GM21515 (cell line): ENCODE data around the gene CCDC192.

Experiments
- ATAC-seq: cut with Tn5 transposase; IDR thresholded peaks from one replicate; pipeline ENCODE4 v1.9.1; 2021; ENCODE audit not compliant: unreplicated experiment

CCDC192 gene

DNA sequence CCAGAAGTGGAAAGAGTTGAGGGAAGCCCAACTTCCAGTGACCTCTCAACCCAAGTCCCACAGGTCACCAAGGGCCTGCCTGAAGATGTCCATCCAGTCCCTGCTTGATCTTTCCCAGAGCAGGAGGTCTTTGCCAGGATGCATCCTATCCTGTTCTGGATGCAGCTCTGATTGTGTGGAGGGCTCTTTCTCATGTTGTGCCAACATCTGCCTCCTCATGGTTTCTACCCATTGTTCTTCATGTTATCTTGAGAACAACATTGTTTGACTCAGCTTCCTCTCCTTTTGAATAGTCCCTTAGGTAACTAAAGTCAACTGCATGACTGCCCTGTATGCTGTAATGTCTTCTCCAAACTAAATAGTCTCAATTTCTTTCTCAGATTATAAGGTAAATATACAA, 169.3 kb downstream of the CCDC192 start:
- ATAC-seq, result no peak

- peak; percentile 83 for ATAC-seq
Observed at GRCh38 chr5:127875235-127876021, 172.2 kb downstream of the CCDC192 start.

DNA sequence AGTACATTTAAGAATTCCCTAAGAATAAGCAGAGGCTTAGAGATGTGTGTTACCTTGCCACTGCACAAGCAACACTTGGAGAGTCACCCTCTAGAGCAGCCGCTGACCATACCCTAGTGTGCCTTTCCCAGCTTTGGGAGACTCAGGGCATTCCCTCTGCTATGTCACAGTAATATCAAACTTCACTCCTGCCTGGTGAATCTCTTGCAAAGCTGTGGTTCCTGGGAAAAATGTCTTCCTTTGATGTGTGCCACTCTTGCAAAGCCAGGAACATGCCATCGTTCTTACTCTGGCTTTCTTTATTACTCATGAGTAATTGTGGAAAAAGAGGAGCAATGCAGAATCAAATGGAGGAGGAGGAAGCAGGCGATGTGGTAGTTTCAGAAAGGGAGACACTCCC, 173.2 kb downstream of the CCDC192 start:
- no peak for ATAC-seq

- ATAC-seq, result no peak
Observed at GRCh38 chr5:127878174-127878750, 175.1 kb downstream of the CCDC192 start.

DNA sequence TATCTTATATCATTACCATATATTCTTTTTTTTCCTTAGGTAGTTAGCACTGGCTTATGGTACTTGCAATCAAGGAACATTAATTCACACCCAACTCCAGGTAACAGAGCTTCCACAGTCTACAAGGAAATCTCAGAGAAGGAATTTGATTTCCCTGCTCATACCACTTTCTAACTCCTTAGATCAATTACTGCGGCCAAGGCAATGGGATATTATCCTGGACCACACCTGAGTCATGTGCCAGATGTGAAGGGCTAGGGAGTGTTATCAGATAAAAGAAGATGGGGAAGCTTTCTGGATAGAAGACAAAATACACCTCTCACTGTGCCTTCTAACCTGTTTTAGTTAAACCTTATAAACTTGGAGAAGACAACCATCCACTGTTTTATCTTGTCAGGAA, 181.2 kb downstream of the CCDC192 start:
- no peak for ATAC-seq

DNA sequence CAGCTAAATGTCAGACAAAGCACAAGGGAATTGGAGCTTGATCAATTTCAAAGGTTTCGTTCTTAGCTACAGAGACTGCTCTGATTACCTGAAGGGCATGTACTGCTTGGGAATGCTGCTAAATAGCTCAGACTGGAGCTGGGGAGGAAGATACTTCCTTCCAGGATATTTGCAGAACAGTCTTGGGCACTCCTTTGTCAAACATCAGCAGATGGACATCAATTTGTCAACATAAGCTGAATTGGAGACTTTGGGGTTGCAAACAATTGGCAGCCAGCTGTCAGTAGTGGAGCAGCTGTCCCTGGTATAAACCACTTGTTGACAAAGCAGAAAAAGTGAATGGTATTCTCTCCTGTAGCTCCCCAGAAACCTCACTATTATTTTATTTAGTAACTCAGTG, 182.0 kb downstream of the CCDC192 start:
- ATAC-seq, result no peak

DNA sequence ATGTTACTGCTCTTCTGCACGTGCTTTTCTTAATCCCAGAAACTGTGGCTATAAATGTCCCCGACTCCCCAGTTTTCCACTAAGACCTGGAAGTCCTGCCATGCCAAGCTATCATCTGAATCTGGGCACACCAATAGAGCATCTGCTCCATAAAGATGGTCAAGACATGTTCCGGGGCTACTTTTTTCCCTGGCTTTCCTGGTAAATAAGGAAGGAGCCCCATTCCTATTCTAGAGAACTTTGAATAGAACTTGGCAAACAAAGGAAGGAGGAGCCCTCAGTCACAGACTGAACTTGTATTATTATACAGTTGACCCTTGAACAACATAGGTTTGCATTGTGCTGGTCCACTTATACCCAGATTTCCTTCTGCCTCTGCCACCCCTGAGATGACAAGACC, 182.9 kb downstream of the CCDC192 start:
- no peak for ATAC-seq

DNA sequence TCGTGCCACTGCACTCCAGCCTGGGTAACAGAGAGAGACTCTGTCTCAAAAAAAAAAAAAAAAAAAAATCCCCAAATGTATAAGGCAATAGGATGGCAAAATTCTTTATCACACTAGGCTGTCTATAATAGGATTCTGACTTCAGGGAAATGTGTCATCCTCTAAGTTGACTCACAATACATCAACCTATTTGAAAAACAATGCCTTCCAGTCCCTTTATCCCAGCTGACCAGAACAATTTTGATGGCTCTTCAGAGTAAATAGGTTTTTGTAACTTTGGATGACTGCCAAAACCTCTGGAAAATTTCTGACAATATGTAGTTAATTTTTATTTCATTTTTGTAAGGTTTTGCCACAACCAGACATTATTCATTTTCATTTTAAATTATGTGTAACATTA, 184.1 kb downstream of the CCDC192 start:
- ATAC-seq, result no peak

GRCh38 chr5:127891942-127892341, 188.8 kb downstream of the CCDC192 start:
- ATAC-seq, result no peak

DNA sequence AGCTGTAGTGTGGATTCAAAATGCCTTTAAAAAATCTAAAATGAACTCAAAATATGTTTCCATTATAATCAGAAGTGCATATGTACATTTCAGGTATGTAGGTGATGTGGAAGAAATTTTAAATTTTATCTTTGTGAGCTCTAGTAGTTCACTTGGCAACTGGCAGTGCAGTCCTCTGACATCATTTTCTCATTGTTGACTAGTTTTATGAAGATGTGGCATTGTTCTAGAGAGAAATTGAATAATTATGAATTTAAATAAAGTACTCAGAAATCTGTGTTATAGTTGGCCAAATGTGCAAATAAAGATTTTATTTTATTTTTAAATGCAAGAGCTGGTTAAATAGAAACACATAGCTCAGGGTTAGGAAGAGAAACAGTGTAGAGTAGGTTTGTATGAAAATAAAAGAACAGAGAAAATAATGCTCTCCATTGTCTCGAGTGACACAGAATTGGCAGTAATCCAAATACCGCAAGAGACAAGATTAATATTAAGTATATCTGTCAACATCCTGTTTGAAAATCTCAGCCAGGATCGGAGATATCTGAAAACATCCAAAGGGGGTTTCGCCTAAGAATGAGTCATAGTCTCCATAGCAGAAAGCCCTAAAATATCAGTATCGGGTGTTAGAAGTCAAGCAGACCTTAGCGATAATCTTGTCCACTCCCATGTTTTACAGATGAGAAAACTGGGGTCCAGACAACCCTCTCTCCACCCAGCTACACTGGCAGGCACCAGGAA, 189.4 kb downstream of the CCDC192 start:
- no peak for ATAC-seq

DNA sequence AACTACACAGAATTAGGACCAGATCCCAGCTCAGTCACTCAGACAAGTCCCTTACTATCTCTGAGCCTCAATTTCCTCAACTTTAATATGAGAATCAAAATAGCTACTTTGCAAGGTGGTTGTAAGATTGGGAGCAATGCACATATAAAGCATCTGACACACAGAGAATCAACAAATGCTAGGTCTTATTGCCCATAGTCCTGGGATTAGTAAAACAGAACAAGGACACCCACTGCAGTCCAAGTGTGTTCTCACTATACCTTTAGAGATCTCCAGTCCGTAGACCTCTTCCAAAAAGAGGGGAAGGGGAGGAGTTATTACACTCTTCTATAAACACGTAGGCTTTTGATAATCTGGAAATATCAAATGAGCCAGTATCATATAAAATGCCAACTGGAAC, 190.0 kb downstream of the CCDC192 start:
- no peak for ATAC-seq

DNA sequence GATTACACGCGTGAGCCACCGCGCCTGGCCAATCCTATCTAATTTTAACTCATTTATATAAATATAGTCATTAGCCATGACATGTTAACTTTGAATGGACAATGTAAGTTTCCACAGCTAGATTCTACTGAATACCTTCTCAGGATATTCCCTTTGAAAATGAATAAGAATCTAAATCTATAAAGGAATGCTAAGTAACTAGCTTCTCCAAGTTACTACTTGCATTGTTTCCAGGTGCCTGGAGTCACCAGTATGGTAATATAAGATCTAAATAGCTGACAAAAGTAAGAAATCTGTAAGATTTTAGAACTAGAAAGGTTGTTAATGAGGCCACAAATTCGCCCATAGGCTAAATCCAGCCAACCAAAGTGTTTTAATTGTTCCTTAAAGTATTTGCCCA, 191.3 kb downstream of the CCDC192 start:
- no peak for ATAC-seq

DNA sequence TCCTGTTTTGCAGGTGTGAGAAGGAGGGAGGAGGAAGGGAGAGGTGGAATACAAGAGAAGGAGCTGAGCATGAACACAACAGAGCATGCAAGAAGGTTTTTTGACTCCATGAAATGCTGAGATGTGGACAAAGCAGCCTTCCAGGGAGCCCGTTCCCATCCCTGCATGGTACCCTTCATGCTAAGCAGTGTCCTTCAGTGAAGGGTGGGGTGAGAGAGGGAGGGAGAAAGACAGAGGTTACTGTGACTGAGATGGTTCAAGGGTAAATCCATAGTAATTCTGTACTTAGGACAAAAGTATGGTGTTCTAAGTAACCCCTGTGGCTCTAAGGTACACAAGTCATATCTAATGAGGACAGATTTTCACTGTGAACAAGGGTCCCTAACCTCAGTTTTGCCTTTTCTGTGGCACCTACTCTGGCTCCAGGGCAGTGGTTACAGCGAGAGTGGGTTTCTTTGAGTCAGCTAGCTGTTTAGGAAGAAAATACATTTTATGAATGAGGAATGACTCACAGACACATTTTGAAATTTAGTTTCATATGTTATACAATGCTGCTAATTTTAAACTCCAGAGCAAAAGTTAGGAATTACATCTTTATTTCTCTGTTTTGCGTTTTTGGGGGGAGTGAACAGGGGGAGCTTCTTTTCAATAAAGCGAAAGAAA, 195.5 kb downstream of the CCDC192 start:
- ATAC-seq, result no peak

GRCh38 chr5:127899214-127899610, 196.0 kb downstream of the CCDC192 start:
- ATAC-seq, result no peak

GRCh38 chr5:127906562-127907204, 203.5 kb downstream of the CCDC192 start:
- no peak for ATAC-seq

DNA sequence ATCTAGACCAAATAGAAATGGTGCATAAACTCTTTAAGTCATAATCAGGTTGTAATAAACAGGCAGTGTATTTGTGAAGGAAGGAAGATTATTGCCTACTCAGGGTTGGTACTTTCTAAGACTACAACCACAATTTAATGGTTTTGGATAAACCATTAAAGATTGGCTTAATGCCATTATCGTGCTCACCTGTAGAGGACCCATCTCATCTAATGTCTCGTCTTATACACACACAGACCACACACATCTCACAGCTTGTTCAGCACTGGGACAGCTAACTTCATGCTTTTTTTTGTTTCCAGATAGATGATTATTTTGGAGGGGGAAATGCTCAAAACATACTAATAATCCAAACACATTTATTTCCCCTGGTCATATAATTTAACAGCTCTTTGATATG, 204.7 kb downstream of the CCDC192 start:
- no peak for ATAC-seq

DNA sequence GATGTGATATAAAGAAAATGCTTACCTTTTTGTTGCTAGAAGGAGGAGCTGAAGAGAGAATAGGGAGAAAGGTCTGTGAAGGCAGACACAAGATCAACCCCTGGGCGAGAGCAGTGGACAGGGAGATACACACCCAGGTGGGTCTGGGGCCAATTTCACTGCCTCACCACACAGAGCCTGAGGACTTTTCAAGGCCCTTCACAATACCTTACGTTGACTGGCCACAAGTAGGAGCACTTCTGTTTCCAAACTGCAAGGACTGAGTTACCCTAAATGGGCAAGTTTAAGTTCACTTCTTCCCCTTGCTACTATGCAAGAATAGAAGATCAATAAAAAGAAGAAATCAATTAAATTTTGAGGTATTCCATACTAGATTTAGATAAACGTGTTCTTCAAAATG, 205.9 kb downstream of the CCDC192 start:
- ATAC-seq, result peak; percentile 91

- no peak for ATAC-seq
Observed at GRCh38 chr5:127909821-127910220, 206.6 kb downstream of the CCDC192 start.

- ATAC-seq, result no peak
Observed at GRCh38 chr5:127910307-127910956, 207.2 kb downstream of the CCDC192 start.

DNA sequence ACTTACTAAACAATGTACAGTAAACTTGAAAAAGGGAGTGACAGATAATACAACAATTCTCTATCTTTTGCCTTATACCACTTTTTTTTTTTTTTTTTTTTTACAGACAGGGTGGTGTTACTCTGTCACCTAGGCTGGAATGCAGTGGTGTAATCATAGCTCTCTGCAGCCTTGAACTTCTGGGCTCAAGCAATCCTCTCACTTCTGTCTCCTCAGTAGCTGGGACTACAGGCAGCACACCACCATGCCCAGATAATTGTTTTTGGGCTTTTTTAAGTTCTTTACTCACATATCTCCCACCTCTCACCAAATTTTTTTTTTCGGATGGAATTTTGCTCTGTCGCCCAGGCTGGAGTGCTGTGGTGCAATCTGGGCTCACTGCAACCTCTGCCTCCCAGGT, 208.4 kb downstream of the CCDC192 start:
- no peak for ATAC-seq

DNA sequence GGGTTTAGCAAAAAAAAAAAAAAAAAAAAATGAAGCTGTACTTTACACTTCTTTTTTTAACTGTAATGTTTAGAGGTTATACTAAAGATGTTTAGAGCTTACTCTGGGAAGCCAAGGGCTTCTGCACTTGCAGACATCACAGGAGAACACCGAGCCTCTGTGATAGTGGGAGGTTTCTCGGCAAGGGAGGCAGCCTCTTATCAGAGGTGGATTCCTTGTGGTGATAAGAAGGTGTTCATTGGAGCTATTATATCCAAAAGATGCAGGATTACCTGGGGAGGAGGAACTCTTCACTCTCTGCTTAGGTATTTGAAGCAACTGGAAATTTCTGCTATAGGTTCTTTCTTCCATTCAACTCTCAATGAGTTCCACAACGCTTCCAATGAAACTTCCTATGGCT, 209.2 kb downstream of the CCDC192 start:
- ATAC-seq, result no peak
